ENCODE data around the gene COL19A1. TPM values are rescaled to one million over a fixed set of nuclear protein-coding genes. Genes with fewer than 3 reads are reported as not detected.

COL19A1 gene
- total RNA-seq, 4 donors from 2014 or later: 0.19 TPM; not detected in 3

DNA sequence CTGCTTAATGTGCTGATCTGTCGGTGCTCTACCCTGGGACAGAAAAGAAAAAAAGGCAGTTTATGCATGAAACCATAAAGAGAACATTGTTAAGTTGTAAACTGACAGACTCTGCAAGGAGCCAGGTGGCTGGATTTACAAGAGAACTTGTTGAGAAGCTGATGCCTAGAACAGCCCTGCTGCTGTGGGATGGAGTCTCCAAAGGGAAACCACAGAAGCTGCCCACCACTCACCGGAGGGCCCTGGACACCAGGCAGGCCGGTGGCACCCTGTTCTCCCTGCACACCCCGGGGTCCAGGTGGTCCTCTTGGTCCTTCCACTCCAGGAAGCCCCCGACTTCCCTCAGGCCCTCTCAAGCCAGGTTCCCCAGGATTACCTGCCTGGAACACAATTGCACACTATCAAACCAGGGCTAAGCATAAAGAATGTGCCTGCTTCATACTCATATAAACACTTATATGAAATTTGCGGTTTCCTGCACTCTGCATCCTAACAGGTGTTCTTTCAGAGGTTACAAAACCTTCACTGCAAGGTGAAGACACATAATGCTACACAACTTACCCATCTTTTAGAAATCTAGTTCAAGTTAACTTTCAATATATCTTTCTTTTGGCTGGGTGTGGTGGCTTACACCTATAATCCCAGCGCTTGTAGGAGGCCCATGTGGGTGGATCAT is 368.3 kb downstream of the COL19A1 start:
- Histone ChIP-seq H3K4me3 (no peak overlapping the region), H3K27me3 (no peaks in the 10 kb centered on the region), H3K9me3 (no peaks in the 10 kb centered on the region), H3K27ac (no peak overlapping the region), H3K4me1 (no peaks in the 10 kb centered on the region), H3K36me3 (no peaks in the 10 kb centered on the region)
- intact Hi-C loops (cut with DNase I): no loop called here
- no peak for DNase-seq
- TF ChIP-seq POLR2A (IDR thresholded peaks at IDR 0.05): no peak
- TF ChIP-seq, protein P1, sequence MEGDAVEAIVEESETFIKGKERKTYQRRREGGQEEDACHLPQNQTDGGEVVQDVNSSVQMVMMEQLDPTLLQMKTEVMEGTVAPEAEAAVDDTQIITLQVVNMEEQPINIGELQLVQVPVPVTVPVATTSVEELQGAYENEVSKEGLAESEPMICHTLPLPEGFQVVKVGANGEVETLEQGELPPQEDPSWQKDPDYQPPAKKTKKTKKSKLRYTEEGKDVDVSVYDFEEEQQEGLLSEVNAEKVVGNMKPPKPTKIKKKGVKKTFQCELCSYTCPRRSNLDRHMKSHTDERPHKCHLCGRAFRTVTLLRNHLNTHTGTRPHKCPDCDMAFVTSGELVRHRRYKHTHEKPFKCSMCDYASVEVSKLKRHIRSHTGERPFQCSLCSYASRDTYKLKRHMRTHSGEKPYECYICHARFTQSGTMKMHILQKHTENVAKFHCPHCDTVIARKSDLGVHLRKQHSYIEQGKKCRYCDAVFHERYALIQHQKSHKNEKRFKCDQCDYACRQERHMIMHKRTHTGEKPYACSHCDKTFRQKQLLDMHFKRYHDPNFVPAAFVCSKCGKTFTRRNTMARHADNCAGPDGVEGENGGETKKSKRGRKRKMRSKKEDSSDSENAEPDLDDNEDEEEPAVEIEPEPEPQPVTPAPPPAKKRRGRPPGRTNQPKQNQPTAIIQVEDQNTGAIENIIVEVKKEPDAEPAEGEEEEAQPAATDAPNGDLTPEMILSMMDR (IDR thresholded peaks at IDR 0.05): no peak
- 73 to 81% methylated on average over 5 to 7 of the region's 7 CpGs for WGBS, 2 donors

DNA sequence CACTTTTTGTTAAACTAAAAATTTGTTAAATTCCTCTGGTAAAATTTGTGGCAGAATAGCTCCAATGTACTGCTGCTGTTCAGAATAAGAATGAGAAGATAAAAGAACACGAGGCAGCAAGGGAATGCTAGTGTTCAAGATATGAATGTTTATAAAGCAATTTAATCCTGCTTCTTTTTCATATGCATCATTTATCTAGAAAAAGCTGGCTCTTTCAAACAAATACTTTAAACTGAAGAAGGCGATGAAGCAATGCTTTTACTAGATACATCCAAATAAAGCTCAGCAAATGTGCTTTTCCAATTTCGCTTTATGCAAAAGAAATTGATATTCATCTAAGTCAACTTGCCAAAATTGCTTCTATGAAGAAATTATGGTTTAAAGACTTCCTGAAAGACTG is 370.0 kb downstream of the COL19A1 start:
- no peak for TF ChIP-seq POLR2A (IDR thresholded peaks at IDR 0.05)
- TF ChIP-seq, protein P1 (IDR thresholded peaks at IDR 0.05): no peak

DNA sequence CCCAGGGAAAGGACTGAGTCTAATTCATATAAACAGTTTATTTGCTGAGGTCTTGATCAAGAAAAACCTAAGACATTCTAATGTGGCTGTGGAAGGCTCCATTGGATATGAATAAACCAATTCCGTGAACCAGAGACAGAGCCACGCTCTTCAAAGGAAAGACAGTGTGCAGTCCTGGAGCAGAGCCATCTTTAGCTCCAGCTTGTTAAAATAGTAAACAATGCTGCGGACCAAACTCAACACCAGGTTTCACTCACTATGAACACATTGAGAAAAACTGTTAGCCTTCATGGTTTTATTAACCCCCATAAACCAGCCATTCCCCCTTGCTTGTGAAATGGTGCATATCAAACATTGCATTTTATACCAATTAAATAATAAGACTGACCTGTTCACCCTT is 374.7 kb downstream of the COL19A1 start:
- Histone ChIP-seq H3K4me1 (peaks cover 0 to 6% (median 0%) of the 10 kb centered on the region in 3 donors), H3K36me3 (no peaks in the 10 kb centered on the region), H3K9me3 (no peaks in the 10 kb centered on the region), H3K4me3 (no peak overlapping the region), H3K27ac (no peak overlapping the region), H3K27me3 (no peaks in the 10 kb centered on the region)
- no peak for DNase-seq
- no peak for TF ChIP-seq POLR2A (IDR thresholded peaks at IDR 0.05)
- TF ChIP-seq, protein P1 (IDR thresholded peaks at IDR 0.05): no peak
- intact Hi-C loops (cut with DNase I): no loop called here
- 34 to 43% methylated on average over 3 of the region's 3 CpGs for WGBS, 2 donors

More for the DNA sequence above, 370.0 kb downstream of the COL19A1 start:
- Histone ChIP-seq H3K27ac (no peak overlapping the region), H3K36me3 (no peaks in the 10 kb centered on the region), H3K4me3 (no peak overlapping the region), H3K4me1 (peaks cover 0 to 6% (median 0%) of the 10 kb centered on the region in 3 donors), H3K9me3 (no peaks in the 10 kb centered on the region), H3K27me3 (no peaks in the 10 kb centered on the region)
- no peak for DNase-seq
- intact Hi-C loops (cut with DNase I): no loop called here
- 36 to 60% methylated on average over 3 of the region's 3 CpGs for WGBS, 2 donors

DNA sequence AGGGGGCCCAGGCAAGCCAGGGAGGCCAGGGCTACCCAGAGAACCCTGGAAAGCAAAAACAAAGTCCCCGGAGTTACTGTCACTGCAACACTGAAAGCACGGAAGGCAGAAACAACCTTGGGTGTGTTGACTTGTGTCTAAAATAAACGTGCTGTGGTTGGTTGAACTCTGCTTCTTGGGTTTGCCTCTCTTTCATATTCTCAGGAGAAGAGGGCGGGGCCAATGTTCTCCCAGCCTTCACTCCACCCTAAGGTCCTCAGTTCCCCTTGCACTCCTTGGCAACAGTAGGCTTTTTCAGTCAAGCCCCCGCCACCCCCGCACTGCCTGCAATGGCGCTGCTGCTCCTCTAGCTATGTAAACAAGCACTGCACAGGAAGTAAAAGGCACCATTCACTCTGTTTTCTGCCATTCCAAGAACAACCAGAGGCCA is 375.6 kb downstream of the COL19A1 start:
- Histone ChIP-seq H3K27me3 (no peaks in the 10 kb centered on the region), H3K9me3 (no peaks in the 10 kb centered on the region), H3K27ac (no peak overlapping the region), H3K4me3 (no peak overlapping the region), H3K4me1 (peaks cover 0 to 6% (median 0%) of the 10 kb centered on the region in 3 donors), H3K36me3 (no peaks in the 10 kb centered on the region)
- no peak for DNase-seq
- WGBS, 2 donors: 45 to 62% methylated on average over 3 to 5 of the region's 7 CpGs
- TF ChIP-seq, protein P1 (IDR thresholded peaks at IDR 0.05): no peak
- intact Hi-C loops (cut with DNase I): no loop called here

GRCh38 chr6:70246118-70246517 is 379.8 kb downstream of the COL19A1 start:
- no peaks in the 10 kb centered on the region for H3K27me3 ChIP-seq
- 82 to 90% methylated on average over 7 of the region's 7 CpGs for WGBS, 2 donors
- no peaks in the 10 kb centered on the region for H3K36me3 ChIP-seq
- H3K27ac ChIP-seq: no peak overlapping the region
- intact Hi-C loops (cut with DNase I): no loop called here
- peaks cover 0 to under 1% (median 0%) of the 10 kb centered on the region in 3 donors for H3K4me1 ChIP-seq
- no peak overlapping the region for H3K4me3 ChIP-seq
- DNase-seq: no peak
- H3K9me3 ChIP-seq: no peaks in the 10 kb centered on the region
- TF ChIP-seq POLR2A (IDR thresholded peaks at IDR 0.05): no peak
- TF ChIP-seq, protein P1 (IDR thresholded peaks at IDR 0.05): no peak
